GM18870 (cell line): Measurements from ENCODE around the gene OBSCN.

ENCODE experiments used
- ATAC-seq: cut with Tn5 transposase; IDR thresholded peaks from one replicate; pipeline ENCODE4 v1.9.1; 2021; ENCODE audit warnings: moderate library complexity; ENCODE audit not compliant: unreplicated experiment

Gene OBSCN

GRCh38 chr1:228304225-228304624, 96.4 kb downstream of the OBSCN start:
- ATAC-seq, result no peak

GRCh38 chr1:228304766-228305395, 97.0 kb downstream of the OBSCN start:
- ATAC-seq, result no peak

- ATAC-seq, result no peak
Measured at GRCh38 chr1:228305721-228306152, 97.9 kb downstream of the OBSCN start.

GRCh38 chr1:228306275-228307217, 98.7 kb downstream of the OBSCN start:
- no peak for ATAC-seq

- no peak for ATAC-seq
Measured at GRCh38 chr1:228307218-228308023, 99.6 kb downstream of the OBSCN start.

GRCh38 chr1:228308085-228308601, 100.3 kb downstream of the OBSCN start:
- ATAC-seq, result no peak

- no peak for ATAC-seq
Measured at GRCh38 chr1:228308628-228309325, 100.9 kb downstream of the OBSCN start.

GRCh38 chr1:228309326-228310067, 101.7 kb downstream of the OBSCN start:
- ATAC-seq, result no peak

GRCh38 chr1:228310162-228310792, 102.4 kb downstream of the OBSCN start:
- no peak for ATAC-seq

GRCh38 chr1:228311091-228311490, 103.2 kb downstream of the OBSCN start:
- no peak for ATAC-seq

GRCh38 chr1:228312136-228312764, 104.4 kb downstream of the OBSCN start:
- ATAC-seq, result no peak

- ATAC-seq, result no peak
Measured at GRCh38 chr1:228313536-228314277, 105.9 kb downstream of the OBSCN start.

GRCh38 chr1:228314315-228314657, 106.4 kb downstream of the OBSCN start:
- no peak for ATAC-seq

- no peak for ATAC-seq
Measured at GRCh38 chr1:228314658-228315483, 107.0 kb downstream of the OBSCN start.

GRCh38 chr1:228315484-228315944, 107.7 kb downstream of the OBSCN start:
- ATAC-seq, result no peak

GRCh38 chr1:228315945-228316588, 108.2 kb downstream of the OBSCN start:
- ATAC-seq, result no peak
